K562 (cell line): Measurements from ENCODE around the gene MKNK1. TPM values are rescaled to one million over a fixed set of nuclear protein-coding genes. Genes with fewer than 3 reads are reported as not detected.

Source experiments
- ASH1L ChIP-seq: fragments of 450-650 bp; IDR thresholded peaks from 2 replicates; pipeline ENCODE4 v1.6.1; 2018; ENCODE audit warnings: borderline replicate concordance, mild to moderate bottlenecking, low read depth; ENCODE audit not compliant: partially characterized antibody
- CUX1 ChIP-seq: fragments of 200-800 bp; sonication (Bioruptor generic); IDR thresholded peaks from 2 replicates; pipeline ENCODE4 v1.6.1; 2016; ENCODE audit warnings: missing genetic modification characterization, missing compliant biosample characterization
- DIDO1 ChIP-seq: fragments of 450-650 bp; IDR thresholded peaks from 2 replicates; pipeline ENCODE4 v1.6.1; 2016; ENCODE audit warnings: low read depth, missing biosample characterization, missing genetic modification characterization
- ZBTB33 ChIP-seq: sonication (generic); formaldehyde crosslinking; IDR thresholded peaks from 2 replicates; pipeline ENCODE4 v1.8.1; 2023; ENCODE audit warnings: mild to moderate bottlenecking, missing genetic modification reagents
- ZNF253 ChIP-seq: fragments of 250-450 bp; sonication (Bioruptor Pico); conservative IDR thresholded peaks from 2 replicates; pipeline ENCODE4 v1.6.1; 2021; ENCODE audit warnings: mild to moderate bottlenecking
- ZNF764 ChIP-seq: fragments of 250-450 bp; sonication (Bioruptor Pico); IDR thresholded peaks from 2 replicates; pipeline ENCODE4 v1.4.0; 2020; ENCODE audit warnings: low read depth, mild to moderate bottlenecking, moderate library complexity
- polyA plus RNA-seq, 8 experiments: library from polyadenylated mRNA; depleted of rRNA in 4 of 8; stranded (reverse) in 5 of 8; unstranded in 3 of 8; fragments of >200 nt; fragmentation: Nextera tagmentation in 2 of 8; fragmentation: Illumina TruSeq in 1 of 8; extraction: Ambion mirVana in 2 of 8; extraction: Trizol in 1 of 8; gene quantifications; 2 replicates each; pipeline versions ENCODE4 v1.2.1 to v1.2.3, GENCODE V29; 2011 to 2014; ENCODE audit warnings: inconsistent platforms in 1 of 8, missing spikeins in 1 of 8
- total RNA-seq, 7 experiments: library from RNA; depleted of rRNA in 6 of 7; stranded (reverse); fragments of >200 nt in 6 of 7; fragmentation: Illumina TruSeq in 2 of 7; extraction: Trizol in 2 of 7; gene quantifications; 2 replicates each; pipeline versions ENCODE4 v1.2.1 to v1.2.3, GENCODE V29; 2011 to 2021; ENCODE audit warnings: low replicate concordance in 1 of 7
- TF ChIP-seq, protein P1 (sequence below): IDR thresholded peaks from 2 replicates; pipeline ENCODE4 v1.6.1; 2012; ENCODE audit warnings: low read depth, low read length, improper control_type of control experiment, borderline replicate concordance
- TF ChIP-seq, protein P2 (sequence below): sonication (generic); formaldehyde crosslinking; IDR thresholded peaks from 2 replicates; pipeline ENCODE4 v1.9.0; 2022; ENCODE audit warnings: mild to moderate bottlenecking, missing genetic modification reagents
- TF ChIP-seq, protein P3 (sequence below), 2 experiments: IDR thresholded peaks; 2 replicates each; pipeline ENCODE4 v1.6.1; 2011; ENCODE audit warnings: borderline replicate concordance in 1 of 2, control low read depth in 1 of 2, low read depth in 1 of 2, low read length in 1 of 2, mild to moderate bottlenecking in 1 of 2, mixed read lengths in 1 of 2, moderate library complexity in 1 of 2; ENCODE audit not compliant: insufficient read depth in 1 of 2, insufficient read length in 1 of 2, poor library complexity in 1 of 2, severe bottlenecking in 1 of 2; ENCODE audit errors: extremely low read depth in 1 of 2

MKNK1 gene
- total and polyA plus RNA-seq, 9 of the 15 experiments (the other 6 are each of a cell fraction or from before 2014, with no cell fraction given): 27.7 to 51.3 (median 43.7) TPM

DNA sequence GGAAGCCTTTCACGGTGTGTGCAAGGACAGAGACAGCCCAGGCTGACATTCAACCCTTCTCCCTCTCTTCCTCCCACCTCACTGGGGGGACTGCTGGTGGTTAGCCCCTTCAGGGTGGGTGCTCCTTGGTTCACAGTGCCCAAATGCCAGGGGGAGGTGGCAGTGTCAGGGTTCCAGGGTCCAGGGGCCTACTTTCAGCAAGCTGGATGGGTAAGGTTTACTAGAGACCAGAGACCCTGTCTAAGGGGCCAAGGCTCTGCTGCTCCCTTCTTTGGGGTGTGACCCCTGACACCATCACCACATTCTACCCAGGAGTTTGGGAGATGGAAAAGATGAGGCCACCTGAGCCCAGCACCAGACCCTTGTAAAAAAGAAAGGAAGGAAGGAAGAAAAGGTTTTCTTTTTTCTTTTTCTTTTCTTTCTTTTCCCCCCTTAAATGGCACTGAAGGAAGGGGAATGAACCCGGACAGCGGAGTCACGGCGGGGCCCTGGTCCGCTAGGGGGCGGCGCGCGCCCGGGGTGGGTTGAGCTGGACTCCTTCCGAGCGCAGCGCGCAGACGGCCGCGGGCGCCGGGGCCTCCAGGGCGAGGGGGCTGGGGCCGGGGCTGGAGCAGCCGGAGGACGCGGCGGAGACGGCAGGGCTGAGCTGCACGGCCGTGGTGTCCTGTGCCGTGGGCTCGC, 71.4 kb downstream of the MKNK1 start (continued):
- TF ChIP-seq, protein P1, sequence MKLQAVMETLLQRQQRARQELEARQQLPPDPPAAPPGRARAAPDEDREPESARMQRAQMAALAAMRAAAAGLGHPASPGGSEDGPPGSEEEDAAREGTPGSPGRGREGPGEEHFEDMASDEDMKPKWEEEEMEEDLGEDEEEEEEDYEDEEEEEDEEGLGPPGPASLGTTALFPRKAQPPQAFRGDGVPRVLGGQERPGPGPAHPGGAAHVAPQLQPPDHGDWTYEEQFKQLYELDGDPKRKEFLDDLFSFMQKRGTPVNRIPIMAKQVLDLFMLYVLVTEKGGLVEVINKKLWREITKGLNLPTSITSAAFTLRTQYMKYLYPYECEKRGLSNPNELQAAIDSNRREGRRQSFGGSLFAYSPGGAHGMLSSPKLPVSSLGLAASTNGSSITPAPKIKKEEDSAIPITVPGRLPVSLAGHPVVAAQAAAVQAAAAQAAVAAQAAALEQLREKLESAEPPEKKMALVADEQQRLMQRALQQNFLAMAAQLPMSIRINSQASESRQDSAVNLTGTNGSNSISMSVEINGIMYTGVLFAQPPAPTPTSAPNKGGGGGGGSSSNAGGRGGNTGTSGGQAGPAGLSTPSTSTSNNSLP: no peak
- TF ChIP-seq CUX1 (CRISPR knock-in tag) (no peak), ZNF253 (CRISPR knock-in tag) (no peak), ASH1L (no peak), ZBTB33 (peak; percentile 63; the same call in 1 of the 2 replicates), ZNF764 (CRISPR knock-in tag) (no peak), DIDO1 (no peak)
- TF ChIP-seq, protein P2, sequence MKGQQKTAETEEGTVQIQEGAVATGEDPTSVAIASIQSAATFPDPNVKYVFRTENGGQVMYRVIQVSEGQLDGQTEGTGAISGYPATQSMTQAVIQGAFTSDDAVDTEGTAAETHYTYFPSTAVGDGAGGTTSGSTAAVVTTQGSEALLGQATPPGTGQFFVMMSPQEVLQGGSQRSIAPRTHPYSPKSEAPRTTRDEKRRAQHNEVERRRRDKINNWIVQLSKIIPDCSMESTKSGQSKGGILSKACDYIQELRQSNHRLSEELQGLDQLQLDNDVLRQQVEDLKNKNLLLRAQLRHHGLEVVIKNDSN (CRISPR knock-in tag): no peak
- TF ChIP-seq, protein P3, sequence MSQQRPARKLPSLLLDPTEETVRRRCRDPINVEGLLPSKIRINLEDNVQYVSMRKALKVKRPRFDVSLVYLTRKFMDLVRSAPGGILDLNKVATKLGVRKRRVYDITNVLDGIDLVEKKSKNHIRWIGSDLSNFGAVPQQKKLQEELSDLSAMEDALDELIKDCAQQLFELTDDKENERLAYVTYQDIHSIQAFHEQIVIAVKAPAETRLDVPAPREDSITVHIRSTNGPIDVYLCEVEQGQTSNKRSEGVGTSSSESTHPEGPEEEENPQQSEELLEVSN (IDR thresholded peaks at IDR 0.05; ENCODE audit: borderline replicate concordance in 1 of 2, extremely low read depth in 1 of 2, insufficient read depth in 1 of 2, insufficient read length in 1 of 2, low read depth in 1 of 2, low read length in 1 of 2, poor library complexity in 1 of 2, severe bottlenecking in 1 of 2): peak in 1 of 2 experiments; percentile 38
